NT2/D1 (cell line): ENCODE measurements around the gene ZAP70.

Experiments used
- SUZ12 ChIP-seq: IDR thresholded peaks from 2 replicates; pipeline ENCODE4 v1.6.1; 2011; ENCODE audit not compliant: insufficient read length, insufficient read depth; ENCODE audit errors: extremely low read depth
- YY1 ChIP-seq: IDR thresholded peaks from 2 replicates; pipeline ENCODE4 v1.6.1; 2011; ENCODE audit not compliant: insufficient read length, insufficient read depth
- ZNF274 ChIP-seq: IDR thresholded peaks from 2 replicates; pipeline ENCODE4 v1.6.1; 2011; ENCODE audit warnings: mild to moderate bottlenecking, low read depth, low read length

DNA sequence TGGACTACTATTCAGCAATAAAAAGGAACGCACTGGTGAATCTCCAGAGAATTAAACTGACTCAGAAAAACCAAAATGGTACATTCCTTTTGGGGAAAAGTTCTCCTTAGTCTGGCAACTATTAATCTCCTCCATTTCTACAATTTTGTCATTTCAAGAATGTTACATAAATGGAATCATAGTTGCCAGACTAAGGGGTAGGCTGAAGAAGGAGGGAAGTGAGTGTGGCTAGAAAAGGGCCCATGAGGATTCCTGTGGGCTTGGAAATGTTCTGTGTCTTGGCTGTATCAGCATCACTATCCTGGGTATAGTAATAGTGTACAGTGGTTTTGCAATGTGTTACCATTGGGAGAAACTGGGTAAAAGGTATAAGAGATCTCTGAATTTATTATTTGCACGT is 72.4 kb downstream of the ZAP70 start:
- TF ChIP-seq YY1 (no peak), SUZ12 (no peak), ZNF274 (no peak)
